TTC549 (cell line): ENCODE data around the gene TTC33.
"Not testable (repeated sequence)": the region's sequence is repeated elsewhere in the genome, so short reads cannot be mapped to it uniquely, and the experiment has no call there.

Experiments
- FAIRE-seq: peaks from 2 replicates; lab custom pipeline; 2012; peaks lifted over from hg19 to GRCh38; lab: Jason Lieb, UNC

Gene TTC33

DNA sequence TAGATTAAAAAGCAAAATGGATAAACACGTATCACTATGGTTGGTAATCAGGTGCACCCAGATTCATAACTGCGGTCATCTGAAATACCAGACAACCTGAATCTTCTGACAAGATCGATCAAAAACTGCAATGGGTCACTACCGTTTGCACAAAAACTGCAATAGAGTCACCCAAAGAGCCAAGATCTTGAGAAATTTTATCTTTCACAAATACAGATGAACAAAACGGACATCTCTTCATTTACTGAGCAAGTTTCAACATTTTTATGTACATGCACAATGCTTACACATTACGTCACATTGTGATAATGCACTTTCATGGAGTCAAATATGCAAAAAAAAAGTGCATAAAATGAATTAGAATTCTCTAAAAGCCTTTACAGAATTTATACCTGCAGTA lies 23.8 kb upstream of the TTC33 start:
- FAIRE-seq = no peak

- no peak for FAIRE-seq
These were observed 22.4 kb upstream of the TTC33 start for GRCh38 chr5:40778133-40778532.

- no peak for FAIRE-seq
These were observed 20.9 kb upstream of the TTC33 start for GRCh38 chr5:40776658-40776977.

- FAIRE-seq = no peak
These were observed 20.3 kb upstream of the TTC33 start for GRCh38 chr5:40775846-40776657.

DNA sequence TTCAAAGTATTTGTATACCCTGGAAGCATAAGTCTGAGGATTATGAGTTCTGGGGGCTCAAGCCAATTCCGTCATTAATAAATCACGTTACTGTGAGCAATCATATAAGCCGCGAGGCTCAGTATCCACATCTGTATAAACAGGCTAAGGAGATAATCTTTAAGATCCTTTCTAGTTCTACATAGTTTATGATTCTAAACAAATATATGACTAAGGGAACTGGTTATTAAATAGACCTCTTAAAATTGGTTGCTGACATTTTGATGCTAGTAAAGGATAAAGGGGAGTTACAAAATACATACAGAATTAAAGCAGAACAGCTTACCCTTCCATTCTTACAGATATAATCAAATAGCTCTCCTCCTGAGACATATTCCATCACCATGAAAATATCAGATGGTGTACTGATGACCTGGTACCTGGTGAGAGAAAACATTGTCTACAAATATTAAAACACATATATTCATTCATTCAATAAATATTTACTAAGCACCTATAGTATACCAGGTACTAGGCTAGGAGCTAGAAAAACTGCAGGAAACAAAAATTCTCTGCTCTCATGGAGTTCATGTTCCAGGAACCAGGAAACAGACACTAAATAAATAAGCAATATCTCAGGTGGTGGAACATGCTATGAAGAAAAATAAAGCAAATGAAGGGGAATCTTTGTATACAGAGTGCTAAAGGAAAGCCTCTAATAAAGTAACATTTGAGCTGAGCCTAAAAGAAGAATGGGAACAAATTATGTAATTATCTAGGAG lies 19.5 kb upstream of the TTC33 start:
- FAIRE-seq = no peak

DNA sequence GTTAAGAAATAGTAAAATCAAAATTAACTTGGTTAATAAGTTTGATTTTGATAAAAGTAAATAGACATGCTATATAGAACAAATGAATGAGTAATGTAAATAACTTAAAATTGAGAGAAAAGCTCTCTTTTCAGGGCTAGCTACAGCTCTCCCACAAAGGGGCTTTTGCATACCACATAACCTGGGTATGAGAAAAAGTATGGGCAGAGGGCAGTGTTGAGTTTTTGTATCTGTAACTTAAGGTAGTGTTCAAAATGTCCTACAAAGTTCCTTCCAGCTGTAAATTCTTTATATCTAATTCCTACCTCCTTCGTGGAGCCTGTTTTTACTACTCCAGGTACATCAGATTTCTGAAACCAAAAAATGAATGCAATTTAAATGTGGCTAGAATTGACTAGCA lies 18.9 kb upstream of the TTC33 start:
- no peak for FAIRE-seq

- FAIRE-seq = peak; percentile 48
These were observed 15.0 kb upstream of the TTC33 start for GRCh38 chr5:40770764-40771163.

DNA sequence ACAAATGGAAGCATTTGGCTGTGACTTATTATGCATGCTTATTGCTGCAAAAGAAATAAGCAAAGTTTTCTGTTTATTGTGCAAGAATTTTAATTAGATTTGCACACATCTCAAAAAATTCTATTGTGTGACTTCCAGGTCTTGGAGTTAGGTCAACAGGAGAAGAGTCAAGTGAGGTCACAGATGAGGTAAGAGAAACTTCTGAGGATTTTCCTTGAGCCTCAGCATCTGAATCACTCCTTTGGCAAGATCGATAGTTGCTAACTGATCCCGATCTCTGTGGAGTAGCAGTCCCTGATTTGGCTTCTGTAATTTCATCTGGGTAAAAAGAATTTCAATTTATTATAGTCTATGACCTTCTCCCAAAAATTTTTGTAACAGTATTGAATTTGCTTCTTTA lies 6.9 kb upstream of the TTC33 start:
- FAIRE-seq = no peak

- no peak for FAIRE-seq
These were observed 1.6 kb upstream of the TTC33 start for GRCh38 chr5:40757400-40757799.

- FAIRE-seq = peak; percentile 84
These were observed 711 bp downstream of the TTC33 start for GRCh38 chr5:40755093-40755406.

- no peak for FAIRE-seq
These were observed 1.2 kb downstream of the TTC33 start for GRCh38 chr5:40754381-40755092.

DNA sequence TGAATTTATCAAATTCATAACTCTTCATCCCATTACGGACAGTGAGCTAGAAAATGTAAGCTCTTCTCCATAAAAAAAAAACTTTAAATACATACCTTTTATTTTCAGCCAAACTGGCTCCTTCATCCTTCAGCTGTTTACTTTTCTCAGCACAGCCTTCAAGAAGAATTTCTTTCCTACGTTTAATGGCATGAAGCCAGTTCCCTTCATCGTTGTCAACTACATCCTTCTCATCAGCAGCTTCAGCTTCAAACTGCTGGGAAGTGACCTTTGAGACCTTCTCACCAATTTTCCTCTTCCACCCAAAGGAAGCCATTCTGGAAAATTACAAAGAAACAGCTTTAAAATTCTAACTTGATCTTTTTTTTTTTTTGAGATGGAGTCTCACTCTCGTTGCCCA lies 9.1 kb downstream of the TTC33 start:
- FAIRE-seq = no peak

GRCh38 chr5:40743771-40744170 lies 12.0 kb downstream of the TTC33 start:
- FAIRE-seq = no peak

- peak; percentile 52 for FAIRE-seq
These were observed 17.3 kb downstream of the TTC33 start for GRCh38 chr5:40738502-40738901.

DNA sequence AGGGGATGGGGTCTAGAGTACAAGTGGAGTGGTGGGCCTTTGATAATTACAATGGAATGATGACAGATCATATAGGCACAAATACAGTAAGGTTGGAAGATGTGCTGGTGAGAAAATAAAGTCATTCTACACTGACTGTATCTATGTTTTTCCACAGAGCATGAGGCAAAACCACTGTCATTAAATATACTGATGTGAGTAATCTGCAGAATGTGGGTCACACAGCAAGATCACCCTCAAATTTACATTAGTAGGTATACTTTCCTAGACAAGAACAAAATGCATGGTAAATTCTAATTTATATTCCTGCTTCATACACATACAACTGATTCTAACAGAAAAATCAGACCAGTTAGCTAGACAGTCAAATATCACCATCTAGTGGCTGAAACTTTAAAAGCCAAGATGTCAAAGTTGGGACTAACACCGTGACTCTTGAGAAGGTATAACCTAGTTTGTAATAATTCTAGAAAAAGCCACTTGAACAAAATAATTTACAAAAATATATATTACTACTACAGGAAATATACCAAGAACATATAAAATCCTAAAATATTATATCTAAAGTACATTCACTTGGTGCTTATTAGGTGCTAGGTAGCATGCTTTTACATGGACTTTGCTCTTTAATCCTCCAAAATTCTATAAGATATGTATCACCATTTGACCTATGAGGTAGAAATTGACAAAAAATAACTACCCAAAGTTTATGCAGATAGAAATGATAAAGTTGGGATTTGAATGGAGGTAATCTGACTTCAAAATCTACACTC lies 19.5 kb downstream of the TTC33 start:
- peak; percentile 91 for FAIRE-seq

GRCh38 chr5:40735609-40736008 lies 20.2 kb downstream of the TTC33 start:
- FAIRE-seq = no peak

GRCh38 chr5:40734986-40735385 lies 20.8 kb downstream of the TTC33 start:
- FAIRE-seq = no peak

- FAIRE-seq = no peak
These were observed 21.7 kb downstream of the TTC33 start for GRCh38 chr5:40733879-40734563.

- no peak for FAIRE-seq
These were observed 22.3 kb downstream of the TTC33 start for GRCh38 chr5:40733434-40733833.

DNA sequence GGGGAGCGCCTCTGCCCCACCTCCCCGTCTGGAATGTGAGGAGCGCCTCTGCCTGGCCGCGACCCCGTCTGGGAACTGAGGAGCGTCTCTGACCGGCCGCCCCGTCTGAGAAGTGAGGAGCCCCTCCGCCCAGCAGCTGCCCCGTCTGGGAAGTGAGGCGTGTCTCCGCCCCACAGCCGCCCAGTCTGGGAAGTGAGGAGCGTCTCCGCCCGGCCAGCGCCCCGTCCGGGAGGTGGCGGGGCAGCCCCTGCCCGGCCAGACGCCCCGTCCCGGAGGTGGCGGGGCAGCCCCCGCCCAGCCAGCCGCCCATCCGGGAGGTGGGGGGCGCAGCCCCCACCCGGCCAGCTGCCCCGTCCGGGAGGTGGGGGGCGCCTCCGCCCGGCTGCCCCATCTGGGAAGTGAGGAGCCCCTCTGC lies 33.3 kb downstream of the TTC33 start:
- not testable (repeated sequence) for FAIRE-seq

GRCh38 chr5:40720069-40720468 lies 35.7 kb downstream of the TTC33 start:
- no peak for FAIRE-seq

DNA sequence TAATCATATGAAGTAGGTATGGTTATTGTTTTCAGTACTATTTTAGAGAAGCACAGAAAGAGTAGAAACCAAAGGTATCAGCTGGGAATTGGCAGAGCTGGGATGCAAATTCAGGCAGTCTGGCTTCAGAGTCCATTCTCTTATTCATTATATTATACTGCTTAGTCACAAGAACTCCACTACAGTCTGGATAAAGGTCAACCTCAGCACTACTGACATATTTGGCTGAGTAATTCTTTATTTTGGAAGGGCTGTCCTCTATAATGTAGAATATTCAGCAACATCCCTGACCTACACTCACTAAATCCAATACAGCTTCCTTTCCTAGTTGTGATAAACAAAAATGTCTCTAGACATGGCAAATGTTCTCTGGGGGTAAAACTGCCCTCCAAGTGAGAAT lies 38.5 kb downstream of the TTC33 start:
- FAIRE-seq = no peak
